Fibroblast of skin of left biceps (primary cell): ENCODE measurements around the gene CDKN2B.

Experiments
- DNase-seq, 2 experiments: peaks; one replicate each; pipeline ENCODE4 v3.0.0-alpha.2; 2013; ENCODE audit warnings: low read depth in 2 of 2

Gene CDKN2B

DNA sequence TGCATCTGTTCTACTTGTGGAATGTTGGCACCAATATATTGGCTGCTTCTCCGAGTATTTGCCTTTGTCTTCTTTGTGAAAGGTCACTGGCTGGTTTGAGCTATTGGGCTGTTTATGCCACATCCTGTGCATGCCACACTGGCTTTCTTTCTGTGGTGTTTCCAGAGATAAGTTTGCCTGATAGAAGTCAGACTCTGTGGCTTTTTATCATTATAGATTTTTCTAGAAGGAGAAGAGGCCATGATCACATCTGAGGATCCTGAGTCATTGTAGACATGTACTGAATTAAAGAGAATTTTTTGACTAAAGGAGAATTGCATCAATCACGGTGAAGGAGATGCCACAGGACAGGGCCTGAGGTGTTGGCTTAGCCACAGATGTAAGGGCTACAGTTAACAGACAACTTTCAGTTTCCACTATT is 26.5 kb upstream of the CDKN2B start:
- DNase-seq = no peak

DNA sequence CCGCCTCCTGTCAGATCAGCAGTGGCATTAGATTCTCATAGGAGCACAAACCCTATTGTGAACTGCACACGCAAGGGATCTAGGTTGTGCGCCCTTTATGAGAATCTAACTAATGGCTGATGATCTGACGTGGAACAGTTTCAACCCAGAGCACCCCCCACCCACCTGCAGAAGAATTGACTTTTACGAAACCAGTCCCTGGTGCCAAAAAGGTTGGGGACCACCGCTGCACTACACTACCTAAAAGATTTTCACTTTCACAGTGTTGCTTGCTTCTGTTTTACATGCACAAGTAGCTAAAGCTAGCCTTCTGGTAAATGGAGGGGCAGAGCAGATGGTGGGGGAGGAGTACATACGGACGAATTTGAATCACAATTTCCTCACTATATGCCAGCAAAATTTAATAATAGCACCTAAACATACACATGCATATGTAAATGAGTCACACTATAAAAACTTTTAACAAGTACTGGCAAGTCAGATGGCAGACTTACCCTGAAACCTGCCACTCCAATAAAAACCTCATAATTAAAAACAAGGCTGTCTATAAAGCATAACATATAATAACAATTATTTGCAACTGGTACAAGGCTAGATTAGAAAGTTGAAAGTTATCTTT is 24.0 kb upstream of the CDKN2B start:
- no peak for DNase-seq

DNA sequence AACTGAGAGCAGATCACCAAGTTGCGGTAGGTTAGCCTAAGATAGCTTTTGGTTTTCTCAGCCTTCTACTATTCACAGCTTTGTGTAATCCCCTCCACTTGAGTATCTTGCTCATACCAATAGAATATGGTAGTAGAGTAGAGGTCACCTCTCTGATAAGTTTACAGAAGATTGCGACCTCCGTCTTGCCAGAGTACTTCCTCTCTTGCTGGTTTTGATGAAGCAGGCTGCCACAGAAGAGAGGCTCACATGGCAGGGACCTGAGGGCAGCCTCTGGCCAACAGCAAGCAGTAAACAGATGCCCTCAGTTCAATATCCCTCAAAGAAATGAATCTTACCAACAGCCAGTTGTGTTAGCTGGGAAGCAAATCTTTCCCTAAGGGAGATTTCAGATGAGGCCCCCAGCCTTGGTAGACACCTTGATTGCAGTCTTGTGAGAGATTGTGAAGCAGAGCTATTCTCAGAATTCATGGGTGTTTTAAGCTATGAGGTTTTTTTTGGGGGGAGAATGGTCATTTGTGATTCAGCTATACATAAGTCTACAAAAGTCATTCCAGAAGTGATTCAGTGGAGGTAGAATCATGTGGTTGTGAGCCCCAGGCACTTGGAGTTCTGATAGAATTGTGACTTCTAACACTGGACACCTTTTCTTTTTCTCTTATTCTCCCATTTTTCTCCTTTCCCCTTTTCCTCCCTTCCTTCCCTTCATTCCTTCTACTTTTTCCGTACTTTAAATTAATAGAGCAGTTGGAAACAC is 22.7 kb upstream of the CDKN2B start:
- DNase-seq = no peak

DNA sequence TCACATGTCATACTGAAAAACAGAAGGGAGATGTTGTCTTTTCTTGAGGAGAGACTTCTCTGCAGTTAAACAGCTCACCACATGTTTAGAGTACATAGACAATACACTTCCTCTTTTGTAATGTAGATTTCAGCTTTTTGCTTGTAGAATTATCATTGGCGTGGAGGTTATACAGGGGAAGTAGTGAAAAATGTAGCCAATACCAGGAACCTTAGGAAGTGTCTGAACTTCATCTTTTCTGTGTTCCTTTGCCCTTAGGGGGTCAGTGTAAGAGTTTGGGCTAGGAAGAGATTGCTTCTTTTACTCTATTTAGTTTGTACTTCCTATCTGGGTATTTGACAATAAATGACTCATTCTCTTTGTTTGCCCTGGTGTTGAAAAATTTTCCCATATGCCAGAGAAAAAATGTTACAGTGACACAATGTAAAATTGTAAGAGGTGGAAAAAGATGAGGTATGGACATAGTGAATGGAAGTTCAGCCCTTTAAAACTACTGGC is 21.0 kb upstream of the CDKN2B start:
- no peak for DNase-seq

DNA sequence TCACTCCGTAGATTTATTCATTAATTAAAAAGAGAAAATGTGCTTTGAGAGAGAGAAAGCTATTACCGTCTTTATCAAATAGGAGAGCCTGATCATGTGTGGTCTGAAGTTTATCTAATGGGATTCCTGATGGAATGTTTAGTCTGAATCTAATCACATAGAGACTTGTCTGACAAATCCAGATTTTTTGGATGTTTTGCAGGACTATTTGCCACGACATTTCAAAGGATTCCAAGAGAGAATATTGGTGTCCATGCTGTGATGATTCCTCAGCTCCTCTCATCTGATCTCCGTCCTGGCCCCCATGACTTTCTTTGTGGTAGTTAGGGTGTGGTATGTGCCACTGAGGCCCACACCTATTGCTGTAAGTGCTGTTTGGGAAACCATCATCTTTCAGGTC is 20.1 kb upstream of the CDKN2B start:
- DNase-seq = no peak

DNA sequence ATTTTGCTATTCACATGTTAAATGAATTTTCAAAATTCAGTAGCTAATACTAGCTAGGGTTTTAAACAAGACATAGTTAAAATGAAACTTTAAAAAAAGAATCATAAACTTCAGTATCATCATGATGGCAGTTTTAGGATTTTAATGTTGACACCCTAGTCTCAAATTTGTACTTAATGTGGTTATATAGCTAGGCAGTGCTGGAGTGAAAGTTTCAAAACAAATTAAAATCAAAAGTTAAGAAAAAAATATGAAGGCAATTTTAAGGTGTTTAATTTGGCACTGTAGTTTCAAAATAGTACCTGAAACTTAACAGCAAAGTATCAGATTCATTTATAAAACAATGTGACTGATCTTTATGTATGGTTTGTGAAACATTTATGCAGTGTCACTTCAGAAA is 19.3 kb upstream of the CDKN2B start:
- no peak for DNase-seq

DNA sequence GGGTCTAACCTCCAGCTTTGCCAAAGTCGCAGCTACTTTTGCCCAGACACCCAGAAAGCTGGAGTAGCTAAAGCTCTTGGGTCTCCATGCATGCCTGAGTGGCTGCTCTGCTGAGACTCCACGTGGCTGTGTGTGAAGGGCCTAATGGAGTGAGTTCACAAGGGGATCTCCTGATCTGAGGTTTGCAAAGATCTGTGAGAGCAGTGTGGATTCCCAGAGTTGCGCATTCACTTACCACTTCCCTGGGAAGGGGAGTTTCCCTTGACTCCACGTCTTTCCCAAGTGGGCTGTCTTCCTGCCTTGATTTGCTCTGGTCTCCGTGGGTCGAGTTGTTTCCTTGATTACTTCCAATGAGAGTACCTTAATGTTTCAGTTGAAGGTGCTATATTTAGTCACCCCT is 17.6 kb upstream of the CDKN2B start:
- no peak for DNase-seq

DNA sequence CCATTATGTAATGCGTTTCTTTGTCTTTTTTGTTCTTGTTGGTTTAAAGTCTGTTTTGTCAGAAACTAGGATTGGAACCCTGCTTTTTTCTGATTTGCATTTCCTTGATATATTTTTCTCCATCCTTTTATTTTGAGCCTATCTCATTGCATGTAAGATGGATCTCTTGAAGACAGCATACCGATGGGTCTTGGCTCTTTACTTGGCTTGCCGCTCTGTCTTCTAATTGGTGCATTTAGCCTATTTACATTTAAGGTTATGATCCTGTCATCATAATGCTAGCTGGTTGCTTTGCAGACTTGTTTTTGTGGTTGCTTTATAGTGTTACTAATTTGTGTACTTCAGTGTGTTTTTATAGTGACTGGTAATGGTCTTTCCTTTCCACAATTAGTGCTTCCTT is 13.3 kb upstream of the CDKN2B start:
- no peak for DNase-seq

DNA sequence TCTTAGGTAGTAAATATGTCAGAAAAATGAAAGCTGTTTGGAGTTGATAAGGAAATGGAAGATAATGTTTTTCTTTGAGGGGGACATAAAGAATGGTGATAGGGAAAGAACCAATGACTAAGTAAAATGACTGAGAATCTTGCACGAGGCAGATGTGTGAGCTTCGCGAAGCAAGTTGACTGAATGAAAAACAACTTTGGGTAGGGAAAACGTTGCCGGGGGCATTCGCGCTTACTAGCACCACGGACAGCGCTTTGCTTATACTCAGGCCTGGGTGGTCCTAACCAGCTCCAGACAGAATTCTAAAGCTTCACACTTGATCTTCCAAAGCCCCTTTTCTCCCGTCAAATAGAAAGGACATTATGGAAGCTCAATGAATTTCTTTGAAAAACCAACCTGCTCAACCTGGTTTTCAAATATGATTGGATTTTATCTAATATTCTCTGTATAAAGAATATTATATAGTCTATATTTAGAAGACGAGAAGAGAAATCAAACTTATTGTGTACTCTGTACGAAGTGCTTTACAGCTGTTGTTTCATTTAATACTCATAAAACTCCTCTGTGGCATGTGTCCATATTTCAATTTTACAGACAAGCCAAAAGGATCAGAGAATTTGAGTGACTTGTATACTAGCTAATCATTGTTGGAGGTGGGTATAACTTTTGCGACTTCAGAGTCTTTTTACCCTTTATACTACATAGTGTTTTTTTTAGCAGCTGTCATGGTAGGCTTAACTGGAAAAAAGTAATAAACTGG is 1.9 kb upstream of the CDKN2B start:
- peak in 1 of 2 experiments; percentile 17 for DNase-seq

DNA sequence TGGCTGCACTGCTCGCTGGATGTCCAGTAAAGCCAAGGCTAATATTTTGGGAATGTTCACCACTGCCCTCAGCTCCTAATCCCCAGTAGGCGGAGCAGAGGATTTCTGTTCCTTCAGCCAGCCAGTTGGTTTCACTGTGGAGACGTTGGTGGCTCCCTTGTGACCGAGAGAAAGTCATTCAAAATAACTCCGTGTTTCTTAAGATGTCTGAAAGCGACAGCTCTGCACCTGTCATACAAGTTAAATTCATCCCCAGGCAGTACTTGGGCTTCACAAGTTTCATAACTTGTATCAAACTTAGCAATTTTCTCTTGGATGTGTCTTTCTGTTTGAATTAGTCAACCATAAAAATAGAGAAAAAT is 382 bp upstream of the CDKN2B start:
- DNase-seq = no peak

DNA sequence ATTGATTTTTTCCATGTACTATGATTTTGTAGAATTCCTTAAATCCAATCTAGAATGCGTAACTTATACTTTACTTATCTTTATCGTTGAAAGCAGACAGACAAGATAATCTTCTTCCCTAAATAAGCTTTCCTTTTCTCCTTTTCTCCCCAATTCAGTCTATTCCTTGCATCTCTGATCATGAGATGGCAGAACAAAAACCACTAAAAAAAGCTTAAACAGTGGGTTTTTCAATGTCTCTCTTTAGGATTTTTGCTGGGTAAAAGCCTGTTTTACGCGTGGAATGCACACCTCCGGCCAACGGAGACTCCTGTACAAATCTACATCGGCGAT is 755 bp downstream of the CDKN2B start:
- DNase-seq = no peak

DNA sequence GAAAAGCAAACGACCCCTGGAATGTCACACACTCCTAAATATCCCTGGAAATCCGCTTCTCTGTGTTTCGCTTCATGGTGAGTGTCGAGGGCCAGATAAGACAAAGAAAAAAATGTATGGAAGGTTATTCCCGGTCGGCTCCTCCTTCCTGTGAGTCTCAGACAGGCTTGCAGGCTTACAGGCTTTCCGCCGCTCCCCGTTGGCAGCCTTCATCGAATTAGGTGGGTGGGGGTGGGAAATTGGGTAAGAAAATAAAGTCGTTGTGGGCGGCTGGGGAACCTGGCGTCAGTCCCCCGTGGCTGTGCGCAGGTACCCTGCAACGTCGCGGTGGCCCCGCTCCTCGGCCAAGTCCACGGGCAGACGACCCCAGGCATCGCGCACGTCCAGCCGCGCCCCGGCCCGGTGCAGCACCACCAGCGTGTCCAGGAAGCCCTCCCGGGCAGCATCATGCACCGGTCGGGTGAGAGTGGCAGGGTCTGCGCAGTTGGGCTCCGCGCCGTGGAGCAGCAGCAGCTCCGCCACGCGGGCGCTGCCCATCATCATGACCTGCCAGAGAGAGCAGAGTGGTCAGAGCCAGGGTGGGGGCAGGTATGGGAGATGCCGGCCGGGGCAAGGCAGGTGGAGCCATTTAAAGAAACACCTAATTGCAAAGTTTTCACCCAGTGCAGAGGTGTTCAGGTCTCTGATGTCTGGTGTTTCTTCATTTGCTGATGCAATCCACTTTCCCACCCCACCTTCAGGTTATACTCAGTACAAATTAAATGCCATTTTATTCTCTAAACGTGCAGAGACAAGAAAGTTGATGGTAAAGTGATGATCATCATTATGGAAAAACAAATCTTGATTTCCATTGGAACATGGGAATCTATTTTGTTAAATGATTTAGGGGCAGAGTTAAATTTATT is 3.2 kb downstream of the CDKN2B start:
- no peak for DNase-seq

DNA sequence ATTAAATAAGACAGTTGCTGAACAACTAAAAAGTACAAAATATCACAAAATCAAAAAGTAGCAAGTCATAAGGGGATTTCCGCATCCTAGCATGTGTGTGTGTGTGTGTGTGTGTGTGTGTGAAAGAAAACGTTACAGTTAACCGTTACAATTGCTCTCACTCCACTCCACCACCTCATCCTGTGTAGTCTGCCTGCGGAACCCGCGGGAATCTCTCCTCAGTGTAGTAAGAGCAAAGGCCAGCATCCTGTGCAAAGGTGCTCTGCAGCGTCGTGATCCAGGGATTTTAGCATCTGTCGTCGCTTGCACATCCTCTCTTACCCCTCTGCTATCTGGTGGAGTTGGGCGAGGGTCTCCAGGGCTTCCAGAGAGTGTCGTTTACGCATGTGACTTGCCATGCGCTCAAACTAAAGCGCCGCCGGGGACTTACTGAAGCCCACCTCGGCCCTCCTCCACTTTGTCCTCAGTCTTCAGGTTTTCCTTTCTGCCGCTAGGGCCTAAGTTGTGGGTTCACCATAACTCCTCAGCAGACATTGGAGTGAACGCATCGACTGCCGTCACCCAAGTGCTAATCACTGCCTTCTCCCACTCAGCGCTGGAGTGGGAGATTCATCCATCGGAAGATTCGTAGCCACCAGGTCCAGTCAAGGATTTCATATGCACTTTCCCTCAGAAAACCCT is 3.9 kb downstream of the CDKN2B start:
- no peak for DNase-seq

DNA sequence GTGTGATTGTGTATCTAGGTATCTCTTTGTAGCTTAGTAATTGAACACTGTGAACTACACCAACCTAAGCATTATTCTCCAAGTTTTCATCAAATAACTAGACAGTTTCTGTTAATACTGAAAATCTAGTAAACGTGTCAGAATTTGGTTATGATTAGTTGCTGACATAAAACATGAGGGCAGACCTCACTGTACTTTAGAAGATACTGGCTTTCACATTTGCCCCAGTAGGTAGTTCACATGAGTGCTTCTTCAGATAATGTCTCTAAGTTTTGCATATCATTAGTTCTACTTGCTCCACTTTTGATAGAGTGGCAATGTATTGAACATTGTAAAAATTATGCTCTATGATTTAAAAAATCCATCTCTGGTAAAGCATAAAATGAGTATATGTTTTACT is 7.1 kb downstream of the CDKN2B start:
- DNase-seq = no peak

DNA sequence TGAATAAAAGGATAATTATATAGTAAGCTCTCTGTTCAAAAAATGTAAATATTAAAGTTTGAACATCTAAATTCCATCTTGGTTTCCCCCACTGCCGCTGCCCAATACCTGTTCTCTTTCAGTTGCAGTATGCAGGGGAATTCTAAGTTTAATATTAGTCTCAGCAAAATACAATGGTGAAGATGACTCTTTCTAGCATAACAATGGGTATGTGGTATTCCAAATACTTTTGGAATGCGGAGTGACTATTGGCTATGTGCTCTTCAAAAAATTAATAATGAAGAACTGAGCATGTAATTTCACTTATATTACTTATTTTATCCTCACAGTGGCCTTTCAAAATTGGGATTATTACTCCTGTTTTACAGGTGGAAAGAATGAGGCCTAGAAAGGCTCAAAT is 11.1 kb downstream of the CDKN2B start:
- DNase-seq = no peak

DNA sequence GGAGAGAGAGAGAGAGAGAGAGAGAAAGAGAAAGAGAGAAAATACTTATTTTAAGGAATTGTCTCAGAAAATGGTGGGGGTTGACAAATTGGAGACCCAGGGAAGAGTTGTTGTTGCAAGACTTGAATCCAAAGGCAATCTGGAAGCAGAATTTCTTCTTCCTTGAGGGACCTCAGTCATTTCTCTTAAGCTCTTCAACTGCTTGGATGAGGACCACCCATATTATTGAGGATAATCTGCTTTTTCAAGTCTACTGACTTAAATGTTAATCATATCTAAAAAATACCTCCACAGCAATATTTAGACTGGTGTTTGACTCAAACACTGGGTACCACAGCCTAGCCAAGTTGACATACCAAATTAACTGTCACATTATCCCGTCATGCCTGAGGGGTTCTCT is 11.6 kb downstream of the CDKN2B start:
- DNase-seq = no peak

DNA sequence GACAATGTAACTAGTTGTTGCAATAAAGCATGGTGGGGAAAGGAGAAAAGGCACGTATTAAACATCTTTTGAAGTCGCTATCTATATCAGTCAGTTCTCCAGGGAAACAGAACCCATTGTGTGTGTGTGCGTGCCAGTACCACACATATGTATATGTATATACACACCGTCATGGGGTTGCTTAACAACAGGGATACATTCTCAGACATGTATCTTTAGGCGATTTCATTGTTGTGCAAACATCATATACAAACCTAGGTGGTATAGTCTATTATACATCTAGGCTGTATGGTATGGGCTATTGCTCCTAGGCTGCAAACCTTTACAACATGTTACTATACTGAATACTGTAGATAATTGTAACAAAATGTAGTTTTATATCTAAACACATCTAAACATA is 12.2 kb downstream of the CDKN2B start:
- no peak for DNase-seq

DNA sequence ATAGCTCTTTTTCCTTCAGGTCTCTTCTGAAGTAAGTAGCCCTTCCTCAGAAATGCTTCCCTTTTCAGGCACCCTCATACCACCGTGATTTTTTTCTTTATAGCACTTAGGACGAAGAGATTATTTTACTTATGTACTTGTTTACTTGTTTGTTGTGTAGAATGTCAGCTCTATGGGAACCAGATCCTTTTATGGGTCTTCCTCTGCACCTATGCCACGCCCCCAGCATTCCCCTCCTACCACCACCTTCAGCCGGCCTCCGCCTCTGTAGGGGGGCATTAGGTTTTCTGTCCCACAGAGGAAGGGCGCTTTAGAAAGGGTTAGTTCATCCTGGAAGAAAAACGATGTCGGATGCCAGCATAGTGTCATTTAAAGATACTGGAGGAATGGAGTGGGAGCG is 12.7 kb downstream of the CDKN2B start:
- DNase-seq = no peak

DNA sequence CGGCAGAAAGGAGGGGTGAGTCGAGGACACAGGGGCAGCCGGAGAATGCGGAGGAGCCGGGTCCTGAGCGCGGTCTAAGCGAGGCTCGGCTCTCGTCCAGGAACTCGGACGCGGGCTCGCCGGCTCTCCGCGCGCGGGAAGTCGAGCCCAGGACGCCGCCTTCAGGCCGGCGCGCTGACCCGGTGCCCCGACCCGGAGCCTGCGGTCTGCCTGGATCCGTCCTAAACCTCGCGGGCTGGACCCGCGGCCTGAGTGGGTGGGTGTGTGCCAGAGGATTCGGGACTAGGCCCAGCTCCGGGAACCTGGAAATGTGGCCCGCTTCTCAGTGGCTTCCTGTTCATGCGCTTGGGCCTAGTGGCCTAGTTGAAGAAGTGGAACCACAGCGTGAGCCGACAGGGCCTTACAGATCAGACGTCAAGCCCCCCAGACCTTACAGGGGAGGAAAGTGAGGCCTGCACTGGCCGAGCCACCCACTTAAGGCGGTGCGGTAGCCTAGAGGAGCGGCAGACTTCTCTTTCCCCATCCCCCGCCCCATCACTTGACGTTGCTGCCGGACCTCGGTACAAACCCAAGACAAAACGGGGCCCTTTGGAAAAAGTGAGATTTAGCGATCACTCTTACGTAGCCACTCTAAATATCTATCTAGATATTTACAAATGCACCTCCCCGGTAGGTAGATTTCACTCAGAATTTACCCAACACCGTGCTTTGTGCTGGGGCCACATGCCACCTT is 13.3 kb downstream of the CDKN2B start:
- no peak for DNase-seq

DNA sequence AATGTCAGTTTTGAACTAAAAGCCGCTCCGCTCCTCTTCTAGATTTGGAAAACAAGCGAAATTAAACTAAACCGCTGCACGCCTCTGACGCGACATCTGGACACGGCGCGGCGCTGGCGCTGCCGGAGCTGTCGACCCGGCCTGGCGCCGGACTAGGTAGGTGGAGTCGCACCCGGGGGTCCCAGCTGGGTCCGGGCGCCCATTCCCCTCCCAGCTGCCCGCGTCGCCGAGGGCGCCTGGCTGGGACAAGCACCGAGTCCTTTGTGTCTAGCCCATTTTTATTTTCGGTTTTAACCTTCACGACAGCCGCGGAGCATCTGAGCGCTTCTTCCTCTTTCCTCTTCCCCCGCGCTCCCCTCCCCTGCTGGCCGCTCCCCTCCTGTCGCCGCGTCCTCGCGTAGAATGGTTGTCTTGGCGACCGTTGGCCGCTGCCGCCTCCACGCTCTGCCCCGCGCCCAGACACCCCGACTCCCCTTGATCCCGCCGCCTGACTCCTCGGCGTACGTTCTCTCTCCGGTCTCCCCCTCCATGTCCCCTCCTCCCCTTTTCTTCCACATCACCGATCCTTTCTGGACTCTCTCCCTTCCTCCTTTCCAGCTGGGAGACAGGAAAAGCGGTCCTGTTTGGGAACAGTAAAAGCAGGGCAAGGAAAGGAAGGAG is 14.0 kb downstream of the CDKN2B start:
- peak in 1 of 2 experiments; percentile 15 for DNase-seq
